GM21390 (cell line): ENCODE data around the gene DAPK2.

Experiments used
- ATAC-seq: cut with Tn5 transposase; IDR thresholded peaks from one replicate; pipeline ENCODE4 v1.9.1; 2021; ENCODE audit not compliant: unreplicated experiment

Gene DAPK2

GRCh38 chr15:63876085-63876662 lies 170.1 kb downstream of the DAPK2 start:
- no peak for ATAC-seq

- ATAC-seq, result no peak
Measured at GRCh38 chr15:63874616-63875015, 171.7 kb downstream of the DAPK2 start.

- no peak for ATAC-seq
Measured at GRCh38 chr15:63872759-63873510, 173.3 kb downstream of the DAPK2 start.

GRCh38 chr15:63870487-63871209 lies 175.6 kb downstream of the DAPK2 start:
- ATAC-seq, result no peak

- ATAC-seq, result no peak
Measured at GRCh38 chr15:63870043-63870394, 176.3 kb downstream of the DAPK2 start.

- no peak for ATAC-seq
Measured at GRCh38 chr15:63869371-63870042, 176.8 kb downstream of the DAPK2 start.

GRCh38 chr15:63864186-63864585 lies 182.1 kb downstream of the DAPK2 start:
- no peak for ATAC-seq

- no peak for ATAC-seq
Measured at GRCh38 chr15:63861946-63862517, 184.3 kb downstream of the DAPK2 start.

- ATAC-seq, result no peak
Measured at GRCh38 chr15:63860555-63860954, 185.7 kb downstream of the DAPK2 start.

GRCh38 chr15:63860155-63860554 lies 186.1 kb downstream of the DAPK2 start:
- no peak for ATAC-seq

GRCh38 chr15:63858881-63859280 lies 187.4 kb downstream of the DAPK2 start:
- no peak for ATAC-seq

- ATAC-seq, result no peak
Measured at GRCh38 chr15:63858448-63858847, 187.8 kb downstream of the DAPK2 start.

GRCh38 chr15:63857461-63857856 lies 188.8 kb downstream of the DAPK2 start:
- ATAC-seq, result no peak
